ENCODE data around the gene REXO1. TPM values are rescaled to one million over a fixed set of nuclear protein-coding genes. Genes with fewer than 3 reads are reported as not detected.
A peak's percentile ranks its signal among the peaks of the same experiment; 100 is the strongest.
"Not testable (repeated sequence)": the region's sequence is repeated elsewhere in the genome, so short reads cannot be mapped to it uniquely, and the experiment has no call there.

REXO1 gene
- polyA plus RNA-seq, 3 donors: 2.8 to 60.8 (median 3.0) TPM

DNA sequence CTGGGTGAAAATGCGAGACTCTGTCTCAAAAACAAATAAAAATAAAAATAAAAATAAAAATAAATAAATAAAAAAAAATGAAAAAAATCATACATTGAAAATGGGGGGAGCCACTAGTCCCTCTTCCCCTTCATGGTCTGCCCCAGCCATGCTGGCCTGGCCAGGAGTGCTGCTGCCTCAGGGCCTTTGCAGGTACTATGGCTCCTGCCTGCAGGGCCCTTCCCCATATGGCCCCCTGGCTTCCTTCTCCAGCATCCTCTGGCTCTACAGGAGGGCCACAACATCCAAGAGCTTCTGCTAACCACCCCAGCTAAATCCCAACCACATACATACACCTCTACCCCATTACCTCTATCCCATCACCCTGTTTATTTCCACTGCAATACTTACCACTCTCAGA is 41.6 kb upstream of the REXO1 start:
- no peak overlapping the region for H3K27ac ChIP-seq (ENCODE audit: low read depth in 1 of 2, low read length in 2 of 2)
- DNase-seq: no peak
- H3K36me3 Mint-ChIP-seq: no peaks in the 10 kb centered on the region
- WGBS (ENCODE audit: insufficient coverage): no CpG with 5 or more reads among the region's 1 CpG
- no peak overlapping the region for H3K4me3 ChIP-seq (replicated peaks in 1 of 3; ENCODE audit: low read depth in 2 of 3, low read length in 3 of 3)
- peaks cover 11% of the 10 kb centered on the region for H3K4me1 Mint-ChIP-seq
- H3K4me3 Mint-ChIP-seq: no peak overlapping the region
- H3K27ac Mint-ChIP-seq: no peak overlapping the region
- H3K9me3 ChIP-seq (replicated peaks in 1 of 2; ENCODE audit: control insufficient read depth in 1 of 2, insufficient read depth in 1 of 2, low read length in 2 of 2): no peaks in the 10 kb centered on the region
- TF ChIP-seq, protein P1, sequence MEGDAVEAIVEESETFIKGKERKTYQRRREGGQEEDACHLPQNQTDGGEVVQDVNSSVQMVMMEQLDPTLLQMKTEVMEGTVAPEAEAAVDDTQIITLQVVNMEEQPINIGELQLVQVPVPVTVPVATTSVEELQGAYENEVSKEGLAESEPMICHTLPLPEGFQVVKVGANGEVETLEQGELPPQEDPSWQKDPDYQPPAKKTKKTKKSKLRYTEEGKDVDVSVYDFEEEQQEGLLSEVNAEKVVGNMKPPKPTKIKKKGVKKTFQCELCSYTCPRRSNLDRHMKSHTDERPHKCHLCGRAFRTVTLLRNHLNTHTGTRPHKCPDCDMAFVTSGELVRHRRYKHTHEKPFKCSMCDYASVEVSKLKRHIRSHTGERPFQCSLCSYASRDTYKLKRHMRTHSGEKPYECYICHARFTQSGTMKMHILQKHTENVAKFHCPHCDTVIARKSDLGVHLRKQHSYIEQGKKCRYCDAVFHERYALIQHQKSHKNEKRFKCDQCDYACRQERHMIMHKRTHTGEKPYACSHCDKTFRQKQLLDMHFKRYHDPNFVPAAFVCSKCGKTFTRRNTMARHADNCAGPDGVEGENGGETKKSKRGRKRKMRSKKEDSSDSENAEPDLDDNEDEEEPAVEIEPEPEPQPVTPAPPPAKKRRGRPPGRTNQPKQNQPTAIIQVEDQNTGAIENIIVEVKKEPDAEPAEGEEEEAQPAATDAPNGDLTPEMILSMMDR (IDR thresholded peaks at IDR 0.05): no peak
- peaks cover 0 to 1% (median 0%) of the 10 kb centered on the region in 7 donors for H3K9me3 Mint-ChIP-seq
- peaks cover 2% of the 10 kb centered on the region for H3K79me2 ChIP-seq (ENCODE audit: insufficient read depth, low read length)
- no peak overlapping the region for H3K9ac ChIP-seq (ENCODE audit: insufficient read depth, low read length, poor library complexity, severe bottlenecking)
- H3K27me3 ChIP-seq (ENCODE audit: control insufficient read depth in 2 of 2, insufficient read depth in 2 of 2, low read length in 2 of 2): no peaks in the 10 kb centered on the region
- peaks cover 11 to 12% of the 10 kb centered on the region in 2 donors for H3K4me1 ChIP-seq (ENCODE audit: control insufficient read depth in 1 of 2, insufficient read depth in 2 of 2, low read length in 2 of 2)
- H3K4me2 ChIP-seq (replicated peaks; ENCODE audit: extremely low read depth, low read length, poor library complexity, severe bottlenecking): no peak overlapping the region
- intact Hi-C loops (cut with micrococcal nuclease): loop anchor here in 1 of 2 donors (10.0 kb wide), 1 partner anchor 155 kb away; no protein-coding TSS in a partner anchor
- H2AFZ ChIP-seq (ENCODE audit: insufficient read depth, low read depth, low read length, poor library complexity, severe bottlenecking): no peak overlapping the region
- no peaks in the 10 kb centered on the region for H4K20me1 ChIP-seq (ENCODE audit: insufficient read depth, low read length)
- peaks cover 0 to 3% (median 0%) of the 10 kb centered on the region in 3 donors for H3K27me3 Mint-ChIP-seq (ENCODE audit: low read depth in 3 of 3)
- no peaks in the 10 kb centered on the region for H3K36me3 ChIP-seq (replicated peaks in 1 of 2; ENCODE audit: control insufficient read depth in 1 of 2, insufficient read depth in 2 of 2, low read length in 2 of 2)

DNA sequence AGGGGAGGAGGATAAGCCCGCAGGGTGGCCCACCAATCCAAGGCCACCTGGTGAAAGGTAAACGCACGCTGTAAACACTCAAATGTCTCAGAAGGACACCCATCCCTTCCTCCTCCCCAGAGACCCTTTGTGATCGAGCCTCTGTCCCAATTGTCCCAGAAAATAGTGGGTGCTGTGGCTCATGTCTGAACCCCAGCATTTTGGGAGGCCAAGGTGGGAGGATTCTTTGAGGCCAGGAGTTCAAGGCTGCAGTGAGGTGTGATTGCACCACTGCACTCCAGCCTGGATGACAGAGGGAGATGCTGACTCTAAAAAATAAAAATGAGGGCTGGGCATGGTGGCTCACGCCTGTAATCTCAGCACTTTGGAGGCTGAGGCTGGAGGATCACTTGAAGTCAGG is 40.1 kb upstream of the REXO1 start:
- peaks cover 19 to 22% of the 10 kb centered on the region in 2 donors for H3K4me1 ChIP-seq (ENCODE audit: control insufficient read depth in 1 of 2, insufficient read depth in 2 of 2, low read length in 2 of 2)
- no peak for DNase-seq
- Mint-ChIP-seq H3K4me3 (no peak overlapping the region), H3K9me3 (peaks cover 0 to 1% (median 0%) of the 10 kb centered on the region in 7 donors), H3K27me3 (ENCODE audit: low read depth in 3 of 3) (peaks cover 0 to 4% (median 0%) of the 10 kb centered on the region in 3 donors), H3K4me1 (peaks cover 18% of the 10 kb centered on the region), H3K36me3 (peaks cover 0 to 5% of the 10 kb centered on the region in 2 donors), H3K27ac (no peak overlapping the region)
- H3K9me3 ChIP-seq (replicated peaks in 1 of 2; ENCODE audit: control insufficient read depth in 1 of 2, insufficient read depth in 1 of 2, low read length in 2 of 2): no peaks in the 10 kb centered on the region
- intact Hi-C loops (cut with micrococcal nuclease): no loop called here
- TF ChIP-seq, protein P1 (IDR thresholded peaks at IDR 0.05): no peak
- 97% methylated on average over 2 of the region's 5 CpGs for WGBS (ENCODE audit: insufficient coverage)
- peaks cover 17% of the 10 kb centered on the region for H3K79me2 ChIP-seq (ENCODE audit: insufficient read depth, low read length)
- no peak overlapping the region for H3K27ac ChIP-seq (ENCODE audit: low read depth in 1 of 2, low read length in 2 of 2)
- H2AFZ ChIP-seq (ENCODE audit: insufficient read depth, low read depth, low read length, poor library complexity, severe bottlenecking): no peak overlapping the region
- H3K36me3 ChIP-seq (replicated peaks in 1 of 2; ENCODE audit: control insufficient read depth in 1 of 2, insufficient read depth in 2 of 2, low read length in 2 of 2): no peaks in the 10 kb centered on the region
- no peak overlapping the region for H3K4me3 ChIP-seq (replicated peaks in 1 of 3; ENCODE audit: low read depth in 2 of 3, low read length in 3 of 3)
- H3K4me2 ChIP-seq (replicated peaks; ENCODE audit: extremely low read depth, low read length, poor library complexity, severe bottlenecking): no peak overlapping the region
- H3K27me3 ChIP-seq (ENCODE audit: control insufficient read depth in 2 of 2, insufficient read depth in 2 of 2, low read length in 2 of 2): no peaks in the 10 kb centered on the region
- no peak overlapping the region for H3K9ac ChIP-seq (ENCODE audit: insufficient read depth, low read length, poor library complexity, severe bottlenecking)
- peaks cover 12% of the 10 kb centered on the region for H4K20me1 ChIP-seq (ENCODE audit: insufficient read depth, low read length)

DNA sequence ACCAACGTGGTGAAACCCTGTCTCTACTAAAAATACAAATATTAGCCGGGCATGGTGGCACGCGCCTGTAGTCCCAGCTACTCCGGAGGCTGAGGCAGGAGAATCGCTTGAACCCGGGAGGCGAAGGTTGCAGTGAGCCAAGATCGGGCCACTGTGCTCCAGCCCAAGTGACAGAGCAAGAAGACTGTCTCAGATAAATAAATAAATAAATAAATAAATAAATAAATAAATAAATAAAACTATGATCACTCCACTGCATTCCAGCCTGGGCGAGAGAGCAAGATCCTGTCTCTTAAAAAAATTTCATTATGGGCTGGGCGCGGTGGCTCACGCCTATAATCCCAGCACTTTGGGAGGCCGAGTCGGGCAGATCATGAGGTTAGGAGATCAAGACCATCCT is 38.1 kb upstream of the REXO1 start:
- H3K79me2 ChIP-seq (ENCODE audit: insufficient read depth, low read length): peaks cover 35% of the 10 kb centered on the region
- H3K4me3 ChIP-seq (replicated peaks in 1 of 3; ENCODE audit: low read depth in 2 of 3, low read length in 3 of 3); H3K36me3 ChIP-seq (replicated peaks in 1 of 2; ENCODE audit: control insufficient read depth in 1 of 2, insufficient read depth in 2 of 2, low read length in 2 of 2); H3K9me3 Mint-ChIP-seq; H3K9me3 ChIP-seq (replicated peaks in 1 of 2; ENCODE audit: control insufficient read depth in 1 of 2, insufficient read depth in 1 of 2, low read length in 2 of 2); H2AFZ ChIP-seq (ENCODE audit: insufficient read depth, low read depth, low read length, poor library complexity, severe bottlenecking); H3K27me3 ChIP-seq (ENCODE audit: control insufficient read depth in 2 of 2, insufficient read depth in 2 of 2, low read length in 2 of 2); H3K27ac ChIP-seq (ENCODE audit: low read depth in 1 of 2, low read length in 2 of 2); H3K27me3 Mint-ChIP-seq (ENCODE audit: low read depth in 3 of 3); intact Hi-C loops (cut with micrococcal nuclease); H3K9ac ChIP-seq (ENCODE audit: insufficient read depth, low read length, poor library complexity, severe bottlenecking); DNase-seq; H3K4me2 ChIP-seq (replicated peaks; ENCODE audit: extremely low read depth, low read length, poor library complexity, severe bottlenecking); H3K4me3 Mint-ChIP-seq: not testable (repeated sequence)
- peak overlapping the region in 3 of 7 donors; percentile 28 to 89 (median 87) for H3K27ac Mint-ChIP-seq
- WGBS (ENCODE audit: insufficient coverage): 97% methylated on average over 8 of the region's 15 CpGs
- peaks cover 30% of the 10 kb centered on the region for H4K20me1 ChIP-seq (ENCODE audit: insufficient read depth, low read length)
- H3K4me1 ChIP-seq (ENCODE audit: control insufficient read depth in 1 of 2, insufficient read depth in 2 of 2, low read length in 2 of 2): peaks cover 30 to 34% of the 10 kb centered on the region in 2 donors
- H3K4me1 Mint-ChIP-seq: peaks cover 29% of the 10 kb centered on the region
- H3K36me3 Mint-ChIP-seq: peaks cover 8 to 10% of the 10 kb centered on the region in 2 donors

Measured in CD14-positive monocyte (primary cell).